Brain microvascular endothelial cell (primary cell): ENCODE data around the gene GDF10.

Experiments
- DNase-seq: peaks from one replicate; pipeline ENCODE4 v3.0.0-alpha.2; 2020
- H3K27ac ChIP-seq: fragments of 250-450 bp; sonication (Bioruptor Pico); 2 replicates; pipeline ENCODE4 v1.5.1; 2020; ENCODE audit warnings: mild to moderate bottlenecking, moderate library complexity
- H3K27me3 ChIP-seq: fragments of 250-450 bp; sonication (Bioruptor Pico); replicated peaks from 2 replicates; pipeline ENCODE4 v1.5.1; 2020; ENCODE audit warnings: mild to moderate bottlenecking
- H3K36me3 ChIP-seq: fragments of 250-450 bp; sonication (Bioruptor Pico); replicated peaks from 2 replicates; pipeline ENCODE4 v1.5.1; 2020; ENCODE audit warnings: mild to moderate bottlenecking
- H3K4me3 ChIP-seq: 2 replicates; pipeline ENCODE4 v1.5.1; 2011; ENCODE audit warnings: low read depth, mild to moderate bottlenecking, control low read depth, low read length, moderate library complexity
- in situ Hi-C: cut with HindIII; loops from 2 replicates; pipeline ENCODE4 v1.10.0; 2017; ENCODE audit warnings: low sequenced_read_pairs, low pct_ligation_motif_present
- TF ChIP-seq, protein P1 (sequence below): IDR thresholded peaks from 2 replicates; pipeline ENCODE4 v1.5.1; 2011; ENCODE audit warnings: low read depth, mild to moderate bottlenecking, moderate library complexity, low read length, control low read depth, inconsistent platforms; ENCODE audit errors: missing control alignments

GDF10 gene, protein sequence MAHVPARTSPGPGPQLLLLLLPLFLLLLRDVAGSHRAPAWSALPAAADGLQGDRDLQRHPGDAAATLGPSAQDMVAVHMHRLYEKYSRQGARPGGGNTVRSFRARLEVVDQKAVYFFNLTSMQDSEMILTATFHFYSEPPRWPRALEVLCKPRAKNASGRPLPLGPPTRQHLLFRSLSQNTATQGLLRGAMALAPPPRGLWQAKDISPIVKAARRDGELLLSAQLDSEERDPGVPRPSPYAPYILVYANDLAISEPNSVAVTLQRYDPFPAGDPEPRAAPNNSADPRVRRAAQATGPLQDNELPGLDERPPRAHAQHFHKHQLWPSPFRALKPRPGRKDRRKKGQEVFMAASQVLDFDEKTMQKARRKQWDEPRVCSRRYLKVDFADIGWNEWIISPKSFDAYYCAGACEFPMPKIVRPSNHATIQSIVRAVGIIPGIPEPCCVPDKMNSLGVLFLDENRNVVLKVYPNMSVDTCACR

DNA sequence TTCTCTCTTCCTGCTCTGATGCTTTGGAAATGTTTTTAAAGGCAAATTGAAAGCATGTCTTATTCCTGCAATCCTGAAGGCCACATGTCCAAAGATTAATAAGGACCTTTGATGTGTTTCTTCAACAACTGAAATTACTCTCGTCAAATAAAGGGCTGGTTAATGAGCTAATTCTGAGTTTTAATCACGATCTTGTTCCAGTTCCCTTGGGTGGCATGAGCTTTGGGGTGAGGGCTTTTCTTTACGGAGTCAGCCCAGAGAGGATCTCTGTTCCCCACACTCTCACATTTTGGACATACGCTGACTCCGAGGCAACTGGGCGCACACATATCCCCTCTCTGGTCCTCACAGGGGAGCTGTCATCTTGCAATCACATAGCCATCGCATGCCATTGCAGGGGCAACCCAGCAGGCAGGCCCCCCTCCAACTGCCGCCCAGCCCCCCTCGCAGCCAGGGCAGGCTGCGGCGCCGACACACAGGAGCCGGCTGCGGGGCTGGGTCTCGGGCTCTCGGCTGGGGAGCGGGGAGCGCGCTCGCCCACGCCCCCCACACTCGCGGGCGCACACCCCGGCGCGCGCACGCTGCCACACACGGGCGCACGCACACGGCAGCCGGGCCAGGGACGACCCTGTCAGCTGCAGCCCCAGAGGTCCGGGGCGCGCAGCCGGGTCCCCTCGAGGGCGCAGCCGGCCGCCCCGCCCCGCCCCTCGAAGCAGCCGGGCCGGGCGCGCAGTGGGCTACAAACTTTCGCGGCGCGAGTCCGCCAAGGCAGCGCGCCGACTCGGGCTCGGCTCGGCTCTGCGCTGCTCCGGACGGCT lies at the start of gene GDF10:
Gene GDF10 (plus strand): TSS at position 587 of the 818 bp plus-strand sequence. CDS start 455 bp downstream, outside the sequence.
- Histone ChIP-seq H3K27me3 (peaks cover 26% of the 10 kb centered on the region), H3K4me3 (peak within 1 kb of the TSS; percentile 48), H3K27ac (no peak within 1 kb of the TSS), H3K36me3 (no peaks in the 10 kb centered on the region)
- in situ Hi-C loops, result loop anchor here (25.0 kb wide), 1 partner anchor 263 kb away; no protein-coding TSS in a partner anchor
- TF ChIP-seq, protein P1, sequence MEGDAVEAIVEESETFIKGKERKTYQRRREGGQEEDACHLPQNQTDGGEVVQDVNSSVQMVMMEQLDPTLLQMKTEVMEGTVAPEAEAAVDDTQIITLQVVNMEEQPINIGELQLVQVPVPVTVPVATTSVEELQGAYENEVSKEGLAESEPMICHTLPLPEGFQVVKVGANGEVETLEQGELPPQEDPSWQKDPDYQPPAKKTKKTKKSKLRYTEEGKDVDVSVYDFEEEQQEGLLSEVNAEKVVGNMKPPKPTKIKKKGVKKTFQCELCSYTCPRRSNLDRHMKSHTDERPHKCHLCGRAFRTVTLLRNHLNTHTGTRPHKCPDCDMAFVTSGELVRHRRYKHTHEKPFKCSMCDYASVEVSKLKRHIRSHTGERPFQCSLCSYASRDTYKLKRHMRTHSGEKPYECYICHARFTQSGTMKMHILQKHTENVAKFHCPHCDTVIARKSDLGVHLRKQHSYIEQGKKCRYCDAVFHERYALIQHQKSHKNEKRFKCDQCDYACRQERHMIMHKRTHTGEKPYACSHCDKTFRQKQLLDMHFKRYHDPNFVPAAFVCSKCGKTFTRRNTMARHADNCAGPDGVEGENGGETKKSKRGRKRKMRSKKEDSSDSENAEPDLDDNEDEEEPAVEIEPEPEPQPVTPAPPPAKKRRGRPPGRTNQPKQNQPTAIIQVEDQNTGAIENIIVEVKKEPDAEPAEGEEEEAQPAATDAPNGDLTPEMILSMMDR, result no peak
- no peak for DNase-seq

DNA sequence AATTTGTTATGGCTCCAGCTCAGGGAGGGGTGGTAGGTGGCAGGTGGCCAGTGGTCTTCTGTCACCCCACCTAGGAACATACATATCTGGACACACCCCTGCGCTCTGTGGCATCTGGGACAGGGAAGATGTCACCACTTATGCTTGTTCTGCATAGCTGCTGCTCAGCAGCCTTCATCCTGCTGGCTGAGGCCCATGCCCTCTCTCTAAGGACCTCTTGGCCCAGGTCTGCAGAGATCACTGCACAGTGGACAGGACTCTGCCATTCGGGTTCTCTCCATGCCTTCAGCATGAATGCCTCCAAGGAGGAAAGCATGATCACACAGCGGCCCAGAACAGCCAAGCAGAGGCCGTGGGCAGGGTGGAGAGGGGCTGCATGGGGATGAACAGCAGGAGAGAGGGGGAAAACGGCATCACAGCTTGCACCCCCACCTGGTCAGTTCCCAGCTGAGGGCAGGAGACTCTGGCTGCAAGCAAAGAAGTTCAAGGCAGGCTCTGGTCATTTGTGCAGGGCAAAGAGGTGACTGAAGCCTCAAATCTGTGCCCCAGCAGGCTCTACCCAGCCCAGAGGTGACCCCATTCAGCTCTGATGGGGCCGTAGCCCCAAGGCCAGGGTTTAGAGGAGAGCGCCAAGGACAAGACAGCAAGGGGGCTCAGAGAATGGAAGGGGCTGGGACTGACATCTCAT lies 47.8 kb upstream of the GDF10 start:
- in situ Hi-C loops, result no loop called here
- TF ChIP-seq, protein P1, result no peak
- H3K27ac ChIP-seq, result no peak overlapping the region
- no peak overlapping the region for H3K4me3 ChIP-seq
- no peaks in the 10 kb centered on the region for H3K36me3 ChIP-seq
- DNase-seq, result no peak
- no peaks in the 10 kb centered on the region for H3K27me3 ChIP-seq

DNA sequence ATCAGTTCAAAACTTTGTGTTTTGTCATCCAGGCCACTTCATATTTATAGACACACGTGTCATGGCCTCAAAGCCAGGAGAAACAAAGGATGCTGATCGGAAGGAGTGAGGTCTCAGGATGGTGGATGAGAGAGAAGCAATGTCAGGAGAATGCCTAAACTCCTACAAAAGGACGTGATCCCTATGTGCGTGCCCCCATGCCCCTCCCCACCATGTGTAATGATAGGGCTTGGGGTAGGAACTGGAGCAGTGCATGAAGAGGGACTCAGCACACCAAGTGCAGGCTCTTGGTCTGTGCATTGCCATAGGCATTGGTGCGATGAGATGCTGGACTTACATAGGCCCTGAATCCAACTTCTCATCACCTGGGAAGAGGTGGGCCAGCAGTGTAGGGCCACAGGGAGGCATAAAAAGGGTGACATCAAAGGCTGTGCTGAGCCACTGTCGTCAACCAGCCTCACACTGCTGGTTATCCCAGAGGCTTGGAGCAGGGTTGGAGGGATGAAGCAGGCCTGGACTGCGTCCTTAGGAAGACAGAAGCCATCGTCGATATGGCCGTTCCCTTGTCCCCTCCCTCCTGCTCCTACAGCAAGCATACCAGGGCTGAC lies 46.9 kb upstream of the GDF10 start:
- in situ Hi-C loops, result no loop called here
- Histone ChIP-seq H3K27ac (no peak overlapping the region), H3K27me3 (no peaks in the 10 kb centered on the region), H3K4me3 (no peak overlapping the region), H3K36me3 (no peaks in the 10 kb centered on the region)
- DNase-seq, result no peak
- TF ChIP-seq, protein P1, result no peak

DNA sequence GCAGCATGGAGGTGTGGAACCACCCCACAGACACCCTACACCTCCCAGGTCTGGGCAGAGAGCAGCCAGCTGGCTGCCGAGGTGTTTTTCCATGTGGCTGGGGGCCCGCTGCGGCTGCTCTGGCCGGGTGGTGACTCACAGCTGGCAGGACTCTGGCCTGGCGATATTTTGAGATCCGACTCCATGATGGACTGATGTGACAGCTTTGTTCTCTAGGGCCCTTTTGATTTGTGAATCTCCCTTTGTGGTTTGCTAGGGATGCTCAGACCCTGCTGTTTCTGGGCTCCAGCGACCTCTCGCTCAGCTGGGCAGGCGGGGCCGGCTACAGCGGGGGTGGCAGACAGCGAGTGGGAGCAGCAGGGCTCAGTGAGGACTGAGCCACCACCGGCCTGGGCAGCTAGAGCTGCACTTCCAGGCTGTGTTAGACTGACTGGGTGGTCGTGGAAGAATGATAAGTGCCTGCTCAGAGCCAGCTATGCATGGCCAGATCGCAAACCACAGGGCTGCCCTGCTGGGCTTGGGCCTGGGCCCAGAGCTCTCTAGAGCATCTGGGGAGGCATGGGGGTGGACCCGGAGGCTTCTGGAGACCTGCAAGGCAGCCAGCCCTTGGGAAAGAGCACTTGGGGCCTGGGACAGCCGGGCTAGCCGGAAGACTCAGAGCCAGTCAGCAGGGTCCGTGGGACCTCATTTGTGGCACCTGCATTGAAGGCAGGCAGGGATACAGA lies 46.2 kb upstream of the GDF10 start:
- H3K27ac ChIP-seq, result no peak overlapping the region

More for the DNA sequence above, 46.2 kb upstream of the GDF10 start:
- Histone ChIP-seq H3K36me3 (no peaks in the 10 kb centered on the region), H3K27me3 (no peaks in the 10 kb centered on the region), H3K4me3 (no peak overlapping the region)
- peak; percentile 56 for DNase-seq
- TF ChIP-seq, protein P1, result no peak
- in situ Hi-C loops, result no loop called here
